Endometrial microvascular endothelial cells (primary cell): ENCODE data around the gene GCNA. TPM values are rescaled to one million over a fixed set of nuclear protein-coding genes. Genes with fewer than 3 reads are reported as not detected.

ENCODE experiments used
- total RNA-seq: library from RNA; depleted of rRNA; stranded (reverse); fragments of >200 nt; gene quantifications from one replicate; pipeline ENCODE4 v1.2.3, GENCODE V29; 2015; ENCODE audit errors: inconsistent ontology term

Gene GCNA
- total RNA-seq, 1 donor from 2014 or later = 0.09 TPM

Other genes with a start within 250 kb of the GCNA start
- 16.4 TPM for gene TAF1, start 212.1 kb upstream of the GCNA start, total RNA-seq
- gene OGT, start 45.3 kb upstream of the GCNA start, total RNA-seq = 46.6 TPM
- gene CXCR3, start 40.1 kb downstream of the GCNA start, total RNA-seq = not detected
- gene CXorf49, start 139.8 kb downstream of the GCNA start, total RNA-seq = not detected
- not detected for gene CXorf49B, start 184.9 kb downstream of the GCNA start, total RNA-seq